H9 (cell line): ENCODE measurements around the gene ZNF345. TPM values are rescaled to one million over a fixed set of nuclear protein-coding genes. Genes with fewer than 3 reads are reported as not detected.

Experiments used
- DNase-seq: peaks from one replicate; pipeline ENCODE4 v3.0.0-alpha.2; 2017
- H2AFZ ChIP-seq: one replicate; pipeline ENCODE4 v1.6.1; 2013; ENCODE audit warnings: mild to moderate bottlenecking, low read length, control low read depth, moderate library complexity
- H2AK5ac ChIP-seq: 2 replicates; pipeline ENCODE4 v1.6.1; 2013; ENCODE audit warnings: low read length, control low read depth, mixed read lengths; ENCODE audit not compliant: insufficient read length
- H2BK120ac ChIP-seq: one replicate; pipeline ENCODE4 v1.6.1; 2013; ENCODE audit warnings: low read depth, mild to moderate bottlenecking, low read length, control low read depth, inconsistent platforms; ENCODE audit not compliant: poor library complexity, severe bottlenecking
- H2BK12ac ChIP-seq: 2 replicates; pipeline ENCODE4 v1.6.1; 2013; ENCODE audit warnings: low read length, control low read depth, mixed read lengths, low read depth; ENCODE audit not compliant: insufficient read length
- H2BK15ac ChIP-seq: 2 replicates; pipeline ENCODE4 v1.6.1; 2013; ENCODE audit warnings: low read depth, low read length, control low read depth
- H2BK20ac ChIP-seq: one replicate; pipeline ENCODE4 v1.6.1; 2013; ENCODE audit warnings: low read depth, mild to moderate bottlenecking, low read length, control low read depth, inconsistent platforms; ENCODE audit not compliant: poor library complexity, severe bottlenecking
- H2BK5ac ChIP-seq: 2 replicates; pipeline ENCODE4 v1.6.1; 2013; ENCODE audit warnings: low read length, control low read depth, mixed read lengths; ENCODE audit not compliant: insufficient read length
- H3K14ac ChIP-seq: 2 replicates; pipeline ENCODE4 v1.6.1; 2013; ENCODE audit warnings: low read length, control low read depth; ENCODE audit not compliant: insufficient read depth
- H3K18ac ChIP-seq: 2 replicates; pipeline ENCODE4 v1.6.1; 2013; ENCODE audit warnings: low read depth, mild to moderate bottlenecking, mixed read lengths, low read length, control low read depth; ENCODE audit not compliant: insufficient read length
- H3K23ac ChIP-seq: 2 replicates; pipeline ENCODE4 v1.6.1; 2013; ENCODE audit warnings: low read length, control low read depth, mixed read lengths, low read depth; ENCODE audit not compliant: insufficient read length
- H3K23me2 ChIP-seq: 2 replicates; pipeline ENCODE4 v1.6.1; 2013; ENCODE audit warnings: low read depth, mild to moderate bottlenecking, mixed read lengths, low read length, control low read depth; ENCODE audit not compliant: insufficient read length, poor library complexity, severe bottlenecking
- H3K27ac ChIP-seq: 2 replicates; pipeline ENCODE4 v1.5.1; 2013; ENCODE audit warnings: low read length, control low read depth, mixed read lengths, low read depth; ENCODE audit not compliant: insufficient read length
- H3K27me3 ChIP-seq: 2 replicates; pipeline ENCODE4 v1.6.1; 2013; ENCODE audit warnings: low read length, control low read depth, inconsistent platforms; ENCODE audit not compliant: insufficient read depth
- H3K4ac ChIP-seq: 2 replicates; pipeline ENCODE4 v1.6.1; 2013; ENCODE audit warnings: low read depth, mild to moderate bottlenecking, control low read depth, inconsistent platforms, low read length, moderate library complexity
- H3K4me1 ChIP-seq: 2 replicates; pipeline ENCODE4 v1.6.1; 2013; ENCODE audit warnings: low read length, control low read depth, inconsistent platforms; ENCODE audit not compliant: insufficient read depth
- H3K4me2 ChIP-seq: 2 replicates; pipeline ENCODE4 v1.6.1; 2013; ENCODE audit warnings: low read length, control low read depth, mixed read lengths; ENCODE audit not compliant: insufficient read length, insufficient read depth
- H3K56ac ChIP-seq: 2 replicates; pipeline ENCODE4 v1.6.1; 2013; ENCODE audit warnings: low read depth, mild to moderate bottlenecking, mixed read lengths, low read length, control low read depth; ENCODE audit not compliant: insufficient read length
- H3K79me1 ChIP-seq: 2 replicates; pipeline ENCODE4 v1.6.1; 2013; ENCODE audit warnings: low read depth, mild to moderate bottlenecking, moderate library complexity, low read length, control low read depth, inconsistent platforms; ENCODE audit not compliant: insufficient read depth, poor library complexity, severe bottlenecking
- H3K79me2 ChIP-seq: 2 replicates; pipeline ENCODE4 v1.6.1; 2013; ENCODE audit warnings: low read length, control low read depth, inconsistent platforms; ENCODE audit not compliant: insufficient read depth
- H3K9ac ChIP-seq: 2 replicates; pipeline ENCODE4 v1.6.1; 2013; ENCODE audit warnings: low read length, control low read depth, mixed read lengths; ENCODE audit not compliant: insufficient read length; ENCODE audit errors: extremely low read depth
- H3K9me3 ChIP-seq: one replicate; pipeline ENCODE4 v1.6.1; 2013; ENCODE audit warnings: low read depth, low read length, inconsistent platforms; ENCODE audit not compliant: control insufficient read depth
- H3T11ph ChIP-seq: one replicate; pipeline ENCODE4 v1.6.1; 2013; ENCODE audit warnings: mild to moderate bottlenecking, low read length, control low read depth, inconsistent platforms
- H4K20me1 ChIP-seq: one replicate; pipeline ENCODE4 v1.6.1; 2013; ENCODE audit not compliant: control insufficient read depth, insufficient read length, insufficient read depth
- H4K5ac ChIP-seq: 2 replicates; pipeline ENCODE4 v1.6.1; 2013; ENCODE audit warnings: low read depth, mild to moderate bottlenecking, mixed read lengths, low read length, control low read depth; ENCODE audit not compliant: insufficient read length
- H4K8ac ChIP-seq: replicated peaks from 2 replicates; pipeline ENCODE4 v1.6.1; 2013; ENCODE audit warnings: low read length, control low read depth, mixed read lengths, low read depth; ENCODE audit not compliant: insufficient read length
- H4K91ac ChIP-seq: 2 replicates; pipeline ENCODE4 v1.6.1; 2013; ENCODE audit warnings: low read depth, mild to moderate bottlenecking, moderate library complexity, mixed read lengths, low read length, control low read depth; ENCODE audit not compliant: insufficient read length
- H3K27ac Mint-ChIP-seq, 3 experiments: 2 replicates in 2 of 3; 3 replicates in 1 of 3; pipeline ENCODE4 v1.8.0; 2020 to 2021; ENCODE audit warnings: mixed read lengths in 3 of 3, mild to moderate bottlenecking in 1 of 3, moderate library complexity in 1 of 3
- H3K27me3 Mint-ChIP-seq: 2 replicates; pipeline ENCODE4 v1.8.0; 2021; ENCODE audit warnings: low read depth, mild to moderate bottlenecking, moderate library complexity, mixed read lengths
- H3K36me3 Mint-ChIP-seq, 3 experiments: 2 replicates in 2 of 3; 3 replicates in 1 of 3; pipeline ENCODE4 v1.8.0; 2020 to 2021; ENCODE audit warnings: low read depth in 3 of 3, mixed read lengths in 3 of 3; ENCODE audit not compliant: insufficient read depth in 1 of 3
- H3K4me1 Mint-ChIP-seq, 2 experiments: 2 replicates each; pipeline ENCODE4 v1.8.0; 2020; ENCODE audit warnings: mixed read lengths in 2 of 2
- H3K4me3 Mint-ChIP-seq, 2 experiments: 2 replicates in 1 of 2; 3 replicates in 1 of 2; pipeline ENCODE4 v1.8.0; 2020 to 2021; ENCODE audit warnings: mild to moderate bottlenecking in 2 of 2, mixed read lengths in 2 of 2, moderate library complexity in 1 of 2
- H3K9me3 Mint-ChIP-seq, 2 experiments: 2 replicates in 1 of 2; 3 replicates in 1 of 2; pipeline ENCODE4 v1.8.0; 2020; ENCODE audit warnings: mild to moderate bottlenecking in 2 of 2, mixed read lengths in 2 of 2, moderate library complexity in 1 of 2
- whole genome bisulfite sequencing: extraction: QIAGEN DNeasy Blood & Tissue Kit; methylation state at CpG from one replicate; pipeline ENCODE4 v1.1.7; 2013; ENCODE audit warnings: missing lambda C conversion rate, low lambda C conversion rate, mixed read lengths; ENCODE audit not compliant: insufficient read length; ENCODE audit errors: extremely low coverage; 5-methylcytosine and 5-hydroxymethylcytosine counted together
- total RNA-seq: library from RNA; stranded (reverse); gene quantifications from 2 replicates; pipeline ENCODE4 v1.2.1, GENCODE V29; 2021
- TF ChIP-seq, protein P1 (sequence below): fragments of 200-600 bp; sonication (generic); conservative IDR thresholded peaks from 3 replicates; pipeline ENCODE4 v1.8.0; 2021; ENCODE audit warnings: antibody characterized with exemption, mild to moderate bottlenecking

ZNF345 gene
- total RNA-seq, 1 experiment from 2014 or later = 6.0 TPM

DNA sequence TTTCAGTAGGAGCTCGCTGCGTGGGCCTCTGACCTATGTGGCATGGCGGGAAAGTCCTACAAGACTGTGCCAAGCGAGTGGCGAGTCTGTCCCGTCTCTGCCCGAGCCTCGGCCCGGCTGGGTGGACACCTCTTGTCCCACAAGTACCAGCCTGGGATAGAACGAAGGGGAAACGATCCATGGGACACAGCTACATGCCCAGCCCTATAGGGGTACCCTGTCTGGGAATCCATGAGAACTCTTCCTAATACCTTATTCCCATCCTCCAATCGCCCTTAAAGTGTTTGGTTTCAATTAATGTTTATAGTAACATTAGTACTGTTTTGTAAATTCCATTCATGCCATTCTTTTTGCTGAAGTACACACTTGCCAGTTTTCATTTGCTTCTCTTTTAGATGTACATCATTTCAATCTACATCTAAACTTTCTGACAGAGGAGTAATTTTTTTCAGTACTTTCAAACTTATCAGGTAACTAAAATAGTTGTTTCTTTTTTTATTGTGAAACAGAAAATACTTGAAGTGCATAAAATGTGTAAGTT lies 11.8 kb upstream of the ZNF345 start:
- H2BK12ac ChIP-seq = no peak overlapping the region
- no peak overlapping the region for H3K14ac ChIP-seq
- no CpG with 5 or more reads among the region's 12 CpGs for WGBS
- TF ChIP-seq, protein P1, sequence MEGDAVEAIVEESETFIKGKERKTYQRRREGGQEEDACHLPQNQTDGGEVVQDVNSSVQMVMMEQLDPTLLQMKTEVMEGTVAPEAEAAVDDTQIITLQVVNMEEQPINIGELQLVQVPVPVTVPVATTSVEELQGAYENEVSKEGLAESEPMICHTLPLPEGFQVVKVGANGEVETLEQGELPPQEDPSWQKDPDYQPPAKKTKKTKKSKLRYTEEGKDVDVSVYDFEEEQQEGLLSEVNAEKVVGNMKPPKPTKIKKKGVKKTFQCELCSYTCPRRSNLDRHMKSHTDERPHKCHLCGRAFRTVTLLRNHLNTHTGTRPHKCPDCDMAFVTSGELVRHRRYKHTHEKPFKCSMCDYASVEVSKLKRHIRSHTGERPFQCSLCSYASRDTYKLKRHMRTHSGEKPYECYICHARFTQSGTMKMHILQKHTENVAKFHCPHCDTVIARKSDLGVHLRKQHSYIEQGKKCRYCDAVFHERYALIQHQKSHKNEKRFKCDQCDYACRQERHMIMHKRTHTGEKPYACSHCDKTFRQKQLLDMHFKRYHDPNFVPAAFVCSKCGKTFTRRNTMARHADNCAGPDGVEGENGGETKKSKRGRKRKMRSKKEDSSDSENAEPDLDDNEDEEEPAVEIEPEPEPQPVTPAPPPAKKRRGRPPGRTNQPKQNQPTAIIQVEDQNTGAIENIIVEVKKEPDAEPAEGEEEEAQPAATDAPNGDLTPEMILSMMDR = no peak
- H3K79me1 ChIP-seq = peaks cover 3% of the 10 kb centered on the region
- peaks cover 3% of the 10 kb centered on the region; the same call in 1 of the 2 replicates for H3K79me2 ChIP-seq
- no peak overlapping the region for H2BK15ac ChIP-seq
- no peaks in the 10 kb centered on the region for H3K9me3 ChIP-seq
- Mint-ChIP-seq H3K4me3 (no peak overlapping the region), H3K4me1 (peaks cover 3 to 5% of the 10 kb centered on the region in 2 experiments), H3K27ac (peak overlapping the region in 1 of 3 experiments; percentile 53; a peak in 1 of 7 replicates), H3K36me3 (peaks cover 30 to 39% (median 32%) of the 10 kb centered on the region in 3 experiments), H3K9me3 (peaks cover 10 to 32% of the 10 kb centered on the region in 2 experiments), H3K27me3 (no peaks in the 10 kb centered on the region; the same call in 1 of the 2 replicates)
- H3K27ac ChIP-seq = no peak overlapping the region
- no peak overlapping the region for H2BK5ac ChIP-seq
- H3K56ac ChIP-seq = no peak overlapping the region
- H3K23me2 ChIP-seq = peaks cover 11% of the 10 kb centered on the region
- H3T11ph ChIP-seq = no peak overlapping the region
- no peak overlapping the region for H2BK20ac ChIP-seq
- peak overlapping the region; percentile 26 for H3K9ac ChIP-seq
- H3K4me2 ChIP-seq = peak overlapping the region; percentile 91
- no peak for DNase-seq
- no peak overlapping the region for H2AFZ ChIP-seq
- no peak overlapping the region for H2BK120ac ChIP-seq
- H4K8ac ChIP-seq = no peak overlapping the region
- H3K18ac ChIP-seq = peak overlapping the region; percentile 51
- no peak overlapping the region for H4K91ac ChIP-seq
- no peak overlapping the region for H3K4ac ChIP-seq
- H3K4me1 ChIP-seq = no peaks in the 10 kb centered on the region
- H4K20me1 ChIP-seq = no peaks in the 10 kb centered on the region
- H3K23ac ChIP-seq = no peak overlapping the region
- no peak overlapping the region for H4K5ac ChIP-seq
- no peaks in the 10 kb centered on the region for H3K27me3 ChIP-seq
- H2AK5ac ChIP-seq = no peak overlapping the region
